Suprapubic skin (tissue), 4 donors: ENCODE measurements around the gene LDHAL6B. TPM values are rescaled to one million over a fixed set of nuclear protein-coding genes. Genes with fewer than 3 reads are reported as not detected.

Source experiments
- DNase-seq, 2 donors: peaks; one replicate each; pipeline ENCODE4 v3.0.0-alpha.2; 2019; ENCODE audit warnings: low spot score in 2 of 2
- H3K27ac ChIP-seq: fragments of 200-600 bp; sonication (generic); one replicate; pipeline ENCODE4 v1.5.1; 2019
- H3K27me3 ChIP-seq: fragments of 200-600 bp; sonication (generic); one replicate; pipeline ENCODE4 v1.5.1; 2019
- H3K36me3 ChIP-seq: fragments of 200-600 bp; sonication (generic); one replicate; pipeline ENCODE4 v1.5.1; 2019
- H3K4me1 ChIP-seq: fragments of 200-600 bp; sonication (generic); one replicate; pipeline ENCODE4 v1.5.1; 2019
- H3K4me3 ChIP-seq: fragments of 200-600 bp; sonication (generic); one replicate; pipeline ENCODE4 v1.5.1; 2019; ENCODE audit warnings: mild to moderate bottlenecking
- H3K9me3 ChIP-seq: fragments of 200-600 bp; sonication (generic); one replicate; pipeline ENCODE4 v1.5.1; 2019
- CTCF ChIP-seq, 2 donors: fragments of 200-600 bp in 1 of 2; fragments of 450-650 bp in 1 of 2; sonication (generic) in 1 of 2; IDR thresholded peaks; one replicate each; pipeline ENCODE4 v1.5.1; 2016 to 2019; ENCODE audit warnings: antibody characterized with exemption in 2 of 2, mild to moderate bottlenecking in 1 of 2, moderate library complexity in 1 of 2
- EP300 ChIP-seq: sonication (generic); formaldehyde crosslinking; IDR thresholded peaks from one replicate; pipeline ENCODE4 v1.6.1; 2017; ENCODE audit warnings: antibody characterized with exemption
- POLR2A ChIP-seq, 2 donors: fragments of 450-650 bp; IDR thresholded peaks; one replicate each; pipeline ENCODE4 v1.6.1; 2017; ENCODE audit warnings: antibody characterized with exemption in 2 of 2, mild to moderate bottlenecking in 2 of 2, moderate library complexity in 2 of 2
- POLR2AphosphoS5 ChIP-seq, 3 donors: sonication (generic); formaldehyde crosslinking; IDR thresholded peaks; one replicate each; pipeline ENCODE4 v1.6.1; 2017; ENCODE audit warnings: antibody characterized with exemption in 3 of 3
- WGBS: methylation state at CpG from one replicate; pipeline ENCODE4 v1.1.5; 2018; 5-methylcytosine and 5-hydroxymethylcytosine counted together
- total RNA-seq, 4 donors: library from RNA; depleted of rRNA; stranded (reverse); fragments of >200 nt; gene quantifications; one replicate each; pipeline ENCODE4 v1.1.0, GENCODE V29; 2016

Gene LDHAL6B
- total RNA-seq, 4 donors from 2014 or later: not detected

GRCh38 chr15:59229015-59229414 is 22.4 kb downstream of the LDHAL6B start:
- Histone ChIP-seq H3K4me3 (no peak overlapping the region), H3K9me3 (no peaks in the 10 kb centered on the region), H3K27me3 (no peaks in the 10 kb centered on the region), H3K4me1 (peaks cover 11% of the 10 kb centered on the region), H3K27ac (no peak overlapping the region), H3K36me3 (peaks cover 5% of the 10 kb centered on the region)
- DNase-seq: no peak
- 92% methylated on average over 4 of the region's 4 CpGs for WGBS
- TF ChIP-seq EP300: no peak
- TF ChIP-seq CTCF (IDR thresholded peaks at IDR 0.05): no peak
- TF ChIP-seq POLR2AphosphoS5 (IDR thresholded peaks at IDR 0.05): no peak
- no peak for TF ChIP-seq POLR2A (IDR thresholded peaks at IDR 0.05)

GRCh38 chr15:59229453-59229852 is 22.8 kb downstream of the LDHAL6B start:
- TF ChIP-seq POLR2A (IDR thresholded peaks at IDR 0.05) (no peak), EP300 (no peak), CTCF (IDR thresholded peaks at IDR 0.05) (no peak), POLR2AphosphoS5 (IDR thresholded peaks at IDR 0.05) (no peak)

GRCh38 chr15:59230531-59231055 is 23.9 kb downstream of the LDHAL6B start:
- no peak for TF ChIP-seq CTCF (IDR thresholded peaks at IDR 0.05)
- TF ChIP-seq POLR2A (IDR thresholded peaks at IDR 0.05): no peak
- no peak for TF ChIP-seq POLR2AphosphoS5 (IDR thresholded peaks at IDR 0.05)
- no peak for TF ChIP-seq EP300
- Histone ChIP-seq H3K27ac (no peak overlapping the region), H3K4me1 (peaks cover 11% of the 10 kb centered on the region), H3K9me3 (no peaks in the 10 kb centered on the region), H3K36me3 (no peaks in the 10 kb centered on the region), H3K4me3 (no peak overlapping the region), H3K27me3 (no peaks in the 10 kb centered on the region)
- WGBS: 73% methylated on average over 2 of the region's 2 CpGs
- no peak for DNase-seq

More at GRCh38 chr15:59229453-59229852, 22.8 kb downstream of the LDHAL6B start:
- H3K4me3 ChIP-seq: no peak overlapping the region
- peaks cover 4% of the 10 kb centered on the region for H3K36me3 ChIP-seq
- peaks cover 11% of the 10 kb centered on the region for H3K4me1 ChIP-seq
- no peaks in the 10 kb centered on the region for H3K27me3 ChIP-seq
- no peaks in the 10 kb centered on the region for H3K9me3 ChIP-seq
- no peak for DNase-seq
- H3K27ac ChIP-seq: no peak overlapping the region
- WGBS: 65% methylated on average over 3 of the region's 3 CpGs

- no peaks in the 10 kb centered on the region for H3K36me3 ChIP-seq
- no peak for TF ChIP-seq EP300
- no peak for TF ChIP-seq CTCF (IDR thresholded peaks at IDR 0.05)
- TF ChIP-seq POLR2AphosphoS5 (IDR thresholded peaks at IDR 0.05): no peak
- TF ChIP-seq POLR2A (IDR thresholded peaks at IDR 0.05): no peak
- WGBS: 4% methylated on average over 1 of the region's 1 CpG
- H3K27ac ChIP-seq: no peak overlapping the region
- DNase-seq: no peak
- H3K27me3 ChIP-seq: no peaks in the 10 kb centered on the region
- H3K4me3 ChIP-seq: no peak overlapping the region
- H3K9me3 ChIP-seq: no peaks in the 10 kb centered on the region
- peaks cover 15% of the 10 kb centered on the region for H3K4me1 ChIP-seq
Measured at GRCh38 chr15:59232476-59232875, 25.8 kb downstream of the LDHAL6B start.

- no peak for TF ChIP-seq POLR2AphosphoS5 (IDR thresholded peaks at IDR 0.05)
- TF ChIP-seq CTCF (IDR thresholded peaks at IDR 0.05): no peak
- TF ChIP-seq EP300: no peak
- TF ChIP-seq POLR2A (IDR thresholded peaks at IDR 0.05): no peak
- Histone ChIP-seq H3K9me3 (no peaks in the 10 kb centered on the region), H3K27ac (no peak overlapping the region), H3K27me3 (no peaks in the 10 kb centered on the region), H3K36me3 (no peaks in the 10 kb centered on the region), H3K4me1 (peaks cover 15% of the 10 kb centered on the region), H3K4me3 (no peak overlapping the region)
- DNase-seq: no peak
- WGBS: 43% methylated on average over 1 of the region's 1 CpG
Measured at GRCh38 chr15:59236394-59236793, 29.8 kb downstream of the LDHAL6B start.
